Measurements from ENCODE around the gene ZNF497.

The ZNF497 gene

GRCh38 chr19:58382997-58383603 is 20.5 kb upstream of the ZNF497 start:
- no peak overlapping the region for H2AFZ ChIP-seq (ENCODE audit: low read depth)
- H4K20me1 ChIP-seq (ENCODE audit: insufficient read depth), result no peaks in the 10 kb centered on the region
- no peak overlapping the region for H3K27ac ChIP-seq
- H3K4me1 ChIP-seq (ENCODE audit: low read depth, poor library complexity, severe bottlenecking), result peaks cover 24% of the 10 kb centered on the region
- no peak overlapping the region for H3K4me2 ChIP-seq
- H3K27me3 ChIP-seq (ENCODE audit: insufficient read depth, low read depth), result no peaks in the 10 kb centered on the region
- TF ChIP-seq CTCF (conservative IDR thresholded peaks at IDR 0.05; ENCODE audit: low read depth, low read length), result no peak
- H3K79me2 ChIP-seq (ENCODE audit: insufficient read depth, low read depth), result peaks cover 17% of the 10 kb centered on the region
- H3K9ac ChIP-seq, result no peak overlapping the region
- no peak overlapping the region for H3K4me3 ChIP-seq (IDR thresholded peaks at IDR 0.05; ENCODE audit: insufficient read depth, low read depth, low read length)
- H3K36me3 ChIP-seq (ENCODE audit: insufficient read depth), result peaks cover 1% of the 10 kb centered on the region; the same call in 1 of the 2 replicates

GRCh38 chr19:58381460-58382212 is 19.1 kb upstream of the ZNF497 start:
- Histone ChIP-seq H3K9ac (peak overlapping the region; percentile 83), H2AFZ (ENCODE audit: low read depth) (peak overlapping the region; percentile 62; the same call in 1 of the 2 replicates), H3K79me2 (ENCODE audit: insufficient read depth, low read depth) (peaks cover 6% of the 10 kb centered on the region; the same call in 1 of the 2 replicates), H3K27me3 (ENCODE audit: insufficient read depth, low read depth) (no peaks in the 10 kb centered on the region), H3K36me3 (ENCODE audit: insufficient read depth) (no peaks in the 10 kb centered on the region), H3K4me2 (peak overlapping the region; percentile 99), H3K27ac (peak overlapping the region; percentile 82), H3K4me3 (IDR thresholded peaks at IDR 0.05; ENCODE audit: insufficient read depth, low read depth, low read length) (no peak overlapping the region), H3K4me1 (ENCODE audit: low read depth, poor library complexity, severe bottlenecking) (peaks cover 21% of the 10 kb centered on the region), H4K20me1 (ENCODE audit: insufficient read depth) (no peaks in the 10 kb centered on the region)
- TF ChIP-seq CTCF (conservative IDR thresholded peaks at IDR 0.05; ENCODE audit: low read depth, low read length), result no peak

- Histone ChIP-seq H3K4me2 (peak within 1 kb of the TSS; percentile 100), H3K36me3 (ENCODE audit: insufficient read depth) (no peaks in the 10 kb centered on the region), H3K4me1 (ENCODE audit: low read depth, poor library complexity, severe bottlenecking) (peaks cover 19% of the 10 kb centered on the region), H3K79me2 (ENCODE audit: insufficient read depth, low read depth) (peaks cover 6% of the 10 kb centered on the region; the same call in 1 of the 2 replicates), H2AFZ (ENCODE audit: low read depth) (peak within 1 kb of the TSS; percentile 93), H3K9ac (peak within 1 kb of the TSS; percentile 83), H4K20me1 (ENCODE audit: insufficient read depth) (no peaks in the 10 kb centered on the region), H3K27me3 (ENCODE audit: insufficient read depth, low read depth) (no peaks in the 10 kb centered on the region), H3K4me3 (IDR thresholded peaks at IDR 0.05; ENCODE audit: insufficient read depth, low read depth, low read length) (peak within 1 kb of the TSS; percentile 22), H3K27ac (peak within 1 kb of the TSS; percentile 82)
- no peak for TF ChIP-seq CTCF (conservative IDR thresholded peaks at IDR 0.05; ENCODE audit: low read depth, low read length)
These were observed 18.3 kb upstream of the ZNF497 start, which contains the start of gene ZNF837 for GRCh38 chr19:58380662-58381459. ZNF837 (minus strand) TSS chr19:58381030; CDS start chr19:58369332, 11,698 bp downstream.

GRCh38 chr19:58380037-58380661 is 17.6 kb upstream of the ZNF497 start:
- H3K4me3 ChIP-seq (IDR thresholded peaks at IDR 0.05; ENCODE audit: insufficient read depth, low read depth, low read length), result peak overlapping the region; percentile 22
- H3K79me2 ChIP-seq (ENCODE audit: insufficient read depth, low read depth), result peaks cover 6% of the 10 kb centered on the region; the same call in 1 of the 2 replicates
- H3K4me1 ChIP-seq (ENCODE audit: low read depth, poor library complexity, severe bottlenecking), result peaks cover 14% of the 10 kb centered on the region
- no peaks in the 10 kb centered on the region for H3K36me3 ChIP-seq (ENCODE audit: insufficient read depth)
- no peaks in the 10 kb centered on the region for H3K27me3 ChIP-seq (ENCODE audit: insufficient read depth, low read depth)
- no peak for TF ChIP-seq CTCF (conservative IDR thresholded peaks at IDR 0.05; ENCODE audit: low read depth, low read length)
- H2AFZ ChIP-seq (ENCODE audit: low read depth), result peak overlapping the region; percentile 93
- H3K27ac ChIP-seq, result peak overlapping the region; percentile 82
- H3K9ac ChIP-seq, result peak overlapping the region; percentile 83; the same call in 1 of the 2 replicates
- H4K20me1 ChIP-seq (ENCODE audit: insufficient read depth), result no peaks in the 10 kb centered on the region
- H3K4me2 ChIP-seq, result peak overlapping the region; percentile 100
